ENCODE results near the gene DUSP14. TPM values are rescaled to one million over a fixed set of nuclear protein-coding genes. Genes with fewer than 3 reads are reported as not detected.

The DUSP14 gene
- total and polyA plus RNA-seq, 2 experiments from 2014 or later = 153 to 154 TPM

DNA sequence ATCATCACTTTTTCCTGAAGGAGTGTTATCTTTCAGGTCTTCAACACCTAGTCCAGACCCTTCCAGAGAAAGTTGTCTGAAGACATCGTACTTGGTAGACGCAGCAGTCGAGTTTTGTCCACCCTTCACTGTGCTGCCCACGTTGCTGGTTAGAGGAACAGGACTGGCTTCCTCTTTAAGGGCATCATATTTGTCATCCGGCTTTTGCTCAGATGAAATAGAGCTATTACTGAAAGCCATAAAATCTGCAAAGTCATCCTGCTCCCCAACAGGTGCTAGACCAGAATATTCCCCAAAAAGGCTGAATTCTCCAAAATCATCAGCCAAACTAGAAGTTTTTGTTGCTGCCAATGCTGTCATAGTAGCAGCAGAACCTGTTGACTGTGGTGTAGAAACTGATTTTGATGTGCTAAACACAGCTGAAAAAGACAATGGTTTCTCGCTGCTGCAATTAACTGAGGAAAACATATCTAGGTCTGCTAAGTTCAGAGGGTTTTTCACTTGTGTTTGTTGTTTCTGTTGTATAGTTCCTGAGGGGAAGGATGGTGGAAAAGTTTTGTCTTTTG lies 63.8 kb downstream of the DUSP14 start:
- Histone ChIP-seq H3K9me3 (ENCODE audit: low read depth) (no peaks in the 10 kb centered on the region), H3K9me2 (ENCODE audit: insufficient read depth) (no peaks in the 10 kb centered on the region), H3K79me2 (ENCODE audit: insufficient read depth) (peaks cover 29% of the 10 kb centered on the region), H3K27ac (no peak overlapping the region), H2AFZ (no peak overlapping the region), H3F3A (ENCODE audit: insufficient read depth) (no peaks in the 10 kb centered on the region), H3K27me3 (replicated peaks; ENCODE audit: insufficient read depth) (no peaks in the 10 kb centered on the region), H3K4me2 (ENCODE audit: unreplicated experiment) (no peak overlapping the region), H3K9ac (no peak overlapping the region), H4K20me1 (ENCODE audit: insufficient read depth) (no peaks in the 10 kb centered on the region), H3K4me1 (ENCODE audit: insufficient read depth) (no peaks in the 10 kb centered on the region), H3K4me3 (no peak overlapping the region), H3K36me3 (ENCODE audit: low read depth) (peaks cover 35% of the 10 kb centered on the region)
- DNase-seq = no peak
- TF ChIP-seq EZH2 (IDR thresholded peaks at IDR 0.05; ENCODE audit: insufficient read depth, poor library complexity, severe bottlenecking) (no peak), EZH2phosphoT487 (IDR thresholded peaks at IDR 0.05; ENCODE audit: insufficient read depth, low read depth) (no peak)
- in situ Hi-C loops (cut with MboI) = no loop called here
- WGBS, 2 experiments (ENCODE audit: low coverage in 1 of 2, low lambda C conversion rate in 2 of 2, missing lambda C conversion rate in 2 of 2) = 89 to 90% methylated on average over 6 of the region's 6 CpGs

GRCh38 chr17:37555386-37555785 lies 65.7 kb downstream of the DUSP14 start:
- in situ Hi-C loops (cut with MboI) = no loop called here

GRCh38 chr17:37557482-37557881 lies 67.8 kb downstream of the DUSP14 start:
- no peak overlapping the region for H3K4me2 ChIP-seq (ENCODE audit: unreplicated experiment)
- TF ChIP-seq EZH2 (IDR thresholded peaks at IDR 0.05; ENCODE audit: insufficient read depth, poor library complexity, severe bottlenecking) (no peak), EZH2phosphoT487 (IDR thresholded peaks at IDR 0.05; ENCODE audit: insufficient read depth, low read depth) (no peak)
- no peak overlapping the region for H3K9ac ChIP-seq
- no peak overlapping the region for H3K27ac ChIP-seq
- no peaks in the 10 kb centered on the region for H3K27me3 ChIP-seq (replicated peaks; ENCODE audit: insufficient read depth)
- in situ Hi-C loops (cut with MboI) = no loop called here
- no peak overlapping the region for H3K4me3 ChIP-seq
- 100% methylated on average over 2 of the region's 2 CpGs for WGBS, 2 experiments (ENCODE audit: low coverage in 1 of 2, low lambda C conversion rate in 2 of 2, missing lambda C conversion rate in 2 of 2)
- H2AFZ ChIP-seq = no peak overlapping the region
- no peaks in the 10 kb centered on the region for H3K4me1 ChIP-seq (ENCODE audit: insufficient read depth)
- peaks cover 53% of the 10 kb centered on the region for H3K36me3 ChIP-seq (ENCODE audit: low read depth)
- no peaks in the 10 kb centered on the region for H3K9me2 ChIP-seq (ENCODE audit: insufficient read depth)
- H3F3A ChIP-seq (ENCODE audit: insufficient read depth) = no peaks in the 10 kb centered on the region
- no peaks in the 10 kb centered on the region for H3K79me2 ChIP-seq (ENCODE audit: insufficient read depth)
- H3K9me3 ChIP-seq (ENCODE audit: low read depth) = no peaks in the 10 kb centered on the region
- no peak for DNase-seq
- H4K20me1 ChIP-seq (ENCODE audit: insufficient read depth) = no peaks in the 10 kb centered on the region

More at GRCh38 chr17:37555386-37555785, 65.7 kb downstream of the DUSP14 start:
- no peaks in the 10 kb centered on the region for H3K27me3 ChIP-seq (replicated peaks; ENCODE audit: insufficient read depth)
- H3K4me1 ChIP-seq (ENCODE audit: insufficient read depth) = no peaks in the 10 kb centered on the region
- no peak for DNase-seq
- no peaks in the 10 kb centered on the region for H3F3A ChIP-seq (ENCODE audit: insufficient read depth)
- no peaks in the 10 kb centered on the region for H3K9me3 ChIP-seq (ENCODE audit: low read depth)
- H3K36me3 ChIP-seq (ENCODE audit: low read depth) = peaks cover 45% of the 10 kb centered on the region
- no peak for TF ChIP-seq EZH2 (IDR thresholded peaks at IDR 0.05; ENCODE audit: insufficient read depth, poor library complexity, severe bottlenecking)
- TF ChIP-seq EZH2phosphoT487 (IDR thresholded peaks at IDR 0.05; ENCODE audit: insufficient read depth, low read depth) = no peak
- WGBS, 2 experiments (ENCODE audit: low coverage in 1 of 2, low lambda C conversion rate in 2 of 2, missing lambda C conversion rate in 2 of 2) = 94 to 99% methylated on average over 3 of the region's 3 CpGs
- no peak overlapping the region for H2AFZ ChIP-seq
- no peak overlapping the region for H3K4me3 ChIP-seq
- no peaks in the 10 kb centered on the region for H3K9me2 ChIP-seq (ENCODE audit: insufficient read depth)
- no peak overlapping the region for H3K9ac ChIP-seq
- no peaks in the 10 kb centered on the region for H4K20me1 ChIP-seq (ENCODE audit: insufficient read depth)
- peaks cover 13% of the 10 kb centered on the region for H3K79me2 ChIP-seq (ENCODE audit: insufficient read depth)
- H3K4me2 ChIP-seq (ENCODE audit: unreplicated experiment) = no peak overlapping the region
- no peak overlapping the region for H3K27ac ChIP-seq

DNA sequence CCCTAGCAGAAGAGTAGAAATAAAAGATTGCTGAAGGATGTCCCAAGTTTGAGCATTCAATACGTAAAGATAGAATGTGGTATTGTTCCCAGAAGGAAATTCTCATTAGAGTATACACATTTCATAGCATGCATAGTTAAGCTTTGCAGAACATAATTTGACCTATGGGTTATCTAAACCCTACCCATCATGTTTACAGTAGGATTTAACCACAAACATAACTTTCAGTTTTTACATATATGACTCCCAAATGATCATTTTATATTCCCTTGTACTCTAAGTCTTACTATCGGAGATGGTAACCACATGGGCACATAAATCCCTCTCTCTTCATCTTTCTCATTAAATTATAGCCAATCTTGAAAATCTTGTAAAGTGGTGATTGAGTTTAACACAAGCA lies 68.6 kb downstream of the DUSP14 start:
- no peaks in the 10 kb centered on the region for H3K9me2 ChIP-seq (ENCODE audit: insufficient read depth)
- no peak overlapping the region for H3K27ac ChIP-seq
- no peaks in the 10 kb centered on the region for H3F3A ChIP-seq (ENCODE audit: insufficient read depth)
- H2AFZ ChIP-seq = no peak overlapping the region
- H3K4me1 ChIP-seq (ENCODE audit: insufficient read depth) = no peaks in the 10 kb centered on the region
- in situ Hi-C loops (cut with MboI) = no loop called here
- H3K9ac ChIP-seq = no peak overlapping the region
- H3K27me3 ChIP-seq (replicated peaks; ENCODE audit: insufficient read depth) = no peaks in the 10 kb centered on the region
- H3K4me2 ChIP-seq (ENCODE audit: unreplicated experiment) = no peak overlapping the region
- 83 to 86% methylated on average over 2 of the region's 2 CpGs for WGBS, 2 experiments (ENCODE audit: low coverage in 1 of 2, low lambda C conversion rate in 2 of 2, missing lambda C conversion rate in 2 of 2)
- H3K9me3 ChIP-seq (ENCODE audit: low read depth) = no peaks in the 10 kb centered on the region
- TF ChIP-seq EZH2phosphoT487 (IDR thresholded peaks at IDR 0.05; ENCODE audit: insufficient read depth, low read depth) = no peak
- no peak overlapping the region for H3K4me3 ChIP-seq
- peaks cover 48% of the 10 kb centered on the region for H3K36me3 ChIP-seq (ENCODE audit: low read depth)
- no peaks in the 10 kb centered on the region for H3K79me2 ChIP-seq (ENCODE audit: insufficient read depth)
- no peaks in the 10 kb centered on the region for H4K20me1 ChIP-seq (ENCODE audit: insufficient read depth)
- DNase-seq = no peak
